ENCODE data around the gene OR2L2. TPM values are rescaled to one million over a fixed set of nuclear protein-coding genes. Genes with fewer than 3 reads are reported as not detected.

The OR2L2 gene
- polyA plus RNA-seq (2011; rRNA removed) (not detected in 2 replicates), polyA plus RNA-seq (2017; fragmentation: RNase III; extraction: RNeasy Plus Mini Kit Qiagen cat#74134 plus additional on column Dnase treatment) (not detected in 3 replicates), polyA minus RNA-seq (2011; rRNA and poly(A)+ RNA removed) (not detected in 2 replicates)
- not detected in 2 replicates for polyA plus RNA-seq (2012; cell fraction: cytosol; rRNA removed)
- polyA plus RNA-seq (2012; cell fraction: nucleus; rRNA removed) = not detected in 2 replicates

- no peak within 1 kb of the TSS for H3K27ac ChIP-seq
- FAIRE-seq (no peak), ATAC-seq (no peak), DNase-seq (ENCODE audit: low read depth in 1 of 2, low spot score in 1 of 2) (no peak)
- ChIA-PET POLR2A (no interaction called here), CTCF (no interaction called here)
- H3K9me3 ChIP-seq = peaks cover 10% of the 10 kb centered on the region; the same call in 1 of the 3 replicates
- no peak within 1 kb of the TSS for H3K4me3 ChIP-seq
- H3K4me1 ChIP-seq = no peaks in the 10 kb centered on the region
- no peak within 1 kb of the TSS for H3K4me2 ChIP-seq
- 2% methylated on average over 2 of the region's 2 CpGs for WGBS (ENCODE audit: missing lambda C conversion rate)
- TF ChIP-seq EHF (CRISPR knock-in tag; IDR thresholded peaks at IDR 0.05) (no peak), SMC3 (IDR thresholded peaks at IDR 0.05) (no peak), FOSB (CRISPR knock-in tag; IDR thresholded peaks at IDR 0.05) (no peak), MAFK (IDR thresholded peaks at IDR 0.05; ENCODE audit: partially characterized antibody) (no peak), RCOR1 (IDR thresholded peaks at IDR 0.05; ENCODE audit: low read depth, low read length) (no peak), HOXB13 (CRISPR knock-in tag; IDR thresholded peaks at IDR 0.05; ENCODE audit: low read depth) (no peak), CHD2 (IDR thresholded peaks at IDR 0.05; ENCODE audit: low read length, partially characterized antibody) (no peak), KDM1A (IDR thresholded peaks at IDR 0.05; ENCODE audit: low read depth) (no peak), GATA3 (IDR thresholded peaks at IDR 0.05; ENCODE audit: borderline replicate concordance) (no peak), MAZ (IDR thresholded peaks at IDR 0.05; ENCODE audit: borderline replicate concordance, low read depth, low read length) (no peak), RARB (CRISPR knock-in tag; IDR thresholded peaks at IDR 0.05) (no peak), CEBPB (IDR thresholded peaks at IDR 0.05) (no peak), ZFP36 (IDR thresholded peaks at IDR 0.05; ENCODE audit: borderline replicate concordance, partially characterized antibody) (no peak), NFE2L2 (conservative IDR thresholded peaks at IDR 0.05; ENCODE audit: low read length) (no peak)
These were observed at the start of gene OR2L2 for GRCh38 chr1:248029770-248030169. Gene OR2L2, plus strand, starts transcription at chr1:248030070. Its CDS starts 8,198 bp downstream, at chr1:248038268.

GRCh38 chr1:247992986-247993385, 36.9 kb upstream of the OR2L2 start:
- no peak overlapping the region for H3K27ac ChIP-seq
- no peak for TF ChIP-seq KDM1A (IDR thresholded peaks at IDR 0.05; ENCODE audit: low read depth)
- no peak for TF ChIP-seq NPAS2 (CRISPR knock-in tag; IDR thresholded peaks at IDR 0.05; ENCODE audit: borderline replicate concordance)
- no peak for TF ChIP-seq POLR2AphosphoS2 (conservative IDR thresholded peaks at IDR 0.05; ENCODE audit: low read length)
- TF ChIP-seq EP300 (IDR thresholded peaks at IDR 0.05) = no peak
- ChIA-PET POLR2A (no interaction called here), CTCF (no interaction called here)
- H3K4me1 ChIP-seq = no peaks in the 10 kb centered on the region
- DNase-seq (ENCODE audit: low read depth in 1 of 2, low spot score in 1 of 2) (no peak), FAIRE-seq (no peak), ATAC-seq (no peak)
- H3K9me3 ChIP-seq = peaks cover 5% of the 10 kb centered on the region; the same call in 1 of the 3 replicates
- 0% methylated on average over 2 of the region's 2 CpGs for WGBS (ENCODE audit: missing lambda C conversion rate)
- no peak overlapping the region for H3K4me2 ChIP-seq
- no peak overlapping the region for H3K4me3 ChIP-seq

GRCh38 chr1:247998811-247999210, 31.1 kb upstream of the OR2L2 start:
- Histone ChIP-seq H3K4me1 (no peaks in the 10 kb centered on the region), H3K9me3 (peaks cover 5% of the 10 kb centered on the region; the same call in 1 of the 3 replicates), H3K4me2 (no peak overlapping the region), H3K4me3 (no peak overlapping the region), H3K27ac (no peak overlapping the region)
- DNase-seq (ENCODE audit: low read depth in 1 of 2, low spot score in 1 of 2) (no peak), FAIRE-seq (no peak), ATAC-seq (no peak)
- TF ChIP-seq JUNB (IDR thresholded peaks at IDR 0.05) (no peak), ZNF302 (CRISPR knock-in tag; IDR thresholded peaks at IDR 0.05) (no peak), HES2 (IDR thresholded peaks at IDR 0.05) (no peak), EP300 (IDR thresholded peaks at IDR 0.05) (no peak), HDAC2 (IDR thresholded peaks at IDR 0.05) (no peak), HOXB5 (CRISPR knock-in tag; IDR thresholded peaks at IDR 0.05) (no peak), KDM1A (IDR thresholded peaks at IDR 0.05; ENCODE audit: low read depth) (no peak), NFE2L2 (conservative IDR thresholded peaks at IDR 0.05; ENCODE audit: low read length) (no peak), CEBPB (IDR thresholded peaks at IDR 0.05) (no peak), SMC3 (IDR thresholded peaks at IDR 0.05) (no peak), MAFK (IDR thresholded peaks at IDR 0.05; ENCODE audit: partially characterized antibody) (no peak), HEYL (CRISPR knock-in tag; IDR thresholded peaks at IDR 0.05) (no peak), ELK1 (IDR thresholded peaks at IDR 0.05; ENCODE audit: low read depth, low read length) (no peak), RCOR1 (IDR thresholded peaks at IDR 0.05; ENCODE audit: low read depth, low read length) (no peak)
- CTCF ChIA-PET = interaction anchor here (0.6 kb wide), 1 partner anchor 1309 kb away, joined by 3 read pairs; no protein-coding TSS in a partner anchor
- POLR2A ChIA-PET = no interaction called here
- 1% methylated on average over 2 of the region's 2 CpGs for WGBS (ENCODE audit: missing lambda C conversion rate)

Data from A549 (cell line).